Measurements from ENCODE around the gene EEIG2. TPM values are rescaled to one million over a fixed set of nuclear protein-coding genes. Genes with fewer than 3 reads are reported as not detected.
A peak's percentile ranks its signal among the peaks of the same experiment; 100 is the strongest.

Gene EEIG2
- total RNA-seq, 2 experiments from 2014 or later: 7.6 to 7.9 TPM

- Mint-ChIP-seq H3K9me3 (no peaks in the 10 kb centered on the region), H3K4me3 (no peak overlapping the region)
- intact Hi-C loops (cut with micrococcal nuclease): loop anchor here (1.0 to 2.0 kb wide), 4 partner anchors 21 to 101 kb away; partner anchors contain the start of gene PRPF38B
These were observed 31.6 kb downstream of the EEIG2 start for GRCh38 chr1:108591466-108591865.

DNA sequence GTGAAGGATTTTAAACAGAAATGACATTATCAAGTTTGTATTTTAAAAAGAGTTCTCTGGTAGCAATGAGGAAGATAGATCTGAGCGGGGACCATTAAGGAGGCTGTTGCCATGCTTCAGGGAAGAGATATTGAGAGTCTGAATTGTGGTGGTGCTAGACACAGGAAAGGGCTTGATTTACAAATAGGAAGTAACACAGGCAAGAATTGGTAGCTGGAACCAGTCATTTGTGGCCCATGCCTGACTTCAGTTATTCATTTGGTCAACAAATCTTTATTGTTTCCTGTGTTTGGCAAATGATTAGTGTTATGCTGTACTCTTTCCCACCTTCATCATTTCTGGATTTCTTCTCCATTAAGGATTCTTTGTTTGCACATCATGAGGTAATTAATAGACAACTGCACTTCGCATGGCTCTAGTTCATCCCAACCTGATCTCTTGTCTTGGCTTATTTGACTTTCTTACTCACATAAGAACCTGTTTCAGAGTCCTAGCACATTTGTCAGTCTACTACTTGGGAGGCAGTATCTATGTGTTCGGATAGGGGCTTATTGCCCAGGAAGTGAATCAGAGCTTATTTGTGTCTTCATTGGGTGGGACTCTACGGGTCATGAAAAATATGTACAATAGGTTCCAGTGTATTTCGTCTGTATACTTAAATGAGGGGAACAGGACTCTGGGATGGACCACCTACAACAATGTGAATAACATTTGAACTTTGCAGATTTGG is 32.3 kb downstream of the EEIG2 start:
- Mint-ChIP-seq H3K4me3 (no peak overlapping the region), H3K27me3 (ENCODE audit: low read depth) (no peaks in the 10 kb centered on the region), H3K9me3 (no peaks in the 10 kb centered on the region), H3K36me3 (ENCODE audit: low read depth) (no peaks in the 10 kb centered on the region), H3K27ac (no peak overlapping the region), H3K4me1 (ENCODE audit: low read depth) (peaks cover 29% of the 10 kb centered on the region)
- peak; percentile 14 for DNase-seq
- CTCF ChIA-PET: interaction anchor here (0.5 to 1.5 kb wide), 2 partner anchors 48 to 508 kb away, joined by 3 to 4 read pairs; no protein-coding TSS in a partner anchor
- intact Hi-C loops (cut with micrococcal nuclease): no loop called here

More at GRCh38 chr1:108591466-108591865, 31.6 kb downstream of the EEIG2 start:
- peaks cover 31% of the 10 kb centered on the region for H3K4me1 Mint-ChIP-seq (ENCODE audit: low read depth)
- no peaks in the 10 kb centered on the region for H3K36me3 Mint-ChIP-seq (ENCODE audit: low read depth)
- CTCF ChIA-PET: interaction anchor here (0.5 to 0.7 kb wide), 2 partner anchors 162 to 509 kb away, joined by 3 to 4 read pairs; no protein-coding TSS in a partner anchor
- no peaks in the 10 kb centered on the region for H3K27me3 Mint-ChIP-seq (ENCODE audit: low read depth)
- DNase-seq: no peak
- no peak overlapping the region for H3K27ac Mint-ChIP-seq

DNA sequence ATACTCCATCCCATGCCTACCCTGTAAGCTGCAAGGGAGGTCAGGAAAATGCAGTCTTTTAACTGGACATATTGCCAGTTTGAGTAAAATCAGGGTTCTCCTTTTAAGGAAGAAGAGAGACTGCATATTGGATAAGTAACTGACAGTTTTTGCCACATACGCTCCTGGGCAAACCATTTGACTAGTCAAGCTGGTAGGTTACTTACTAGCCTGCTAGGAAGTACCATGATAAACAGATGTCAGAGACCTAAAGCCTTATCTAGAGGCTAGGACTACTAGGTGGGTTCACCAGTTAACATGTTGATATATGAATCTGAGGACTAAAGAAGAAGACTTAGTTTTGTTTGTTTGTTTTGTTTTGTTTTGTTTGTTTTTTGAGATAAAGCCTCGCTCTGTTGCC is 33.5 kb downstream of the EEIG2 start:
- Mint-ChIP-seq H3K4me1 (ENCODE audit: low read depth) (peaks cover 29% of the 10 kb centered on the region), H3K36me3 (ENCODE audit: low read depth) (no peaks in the 10 kb centered on the region), H3K4me3 (no peak overlapping the region), H3K27ac (no peak overlapping the region), H3K27me3 (ENCODE audit: low read depth) (no peaks in the 10 kb centered on the region), H3K9me3 (no peaks in the 10 kb centered on the region)
- CTCF ChIA-PET: interaction anchor here (1.5 kb wide), 1 partner anchor 47 kb away, joined by 3 read pairs; no protein-coding TSS in a partner anchor
- intact Hi-C loops (cut with micrococcal nuclease): no loop called here
- DNase-seq: no peak

GRCh38 chr1:108595507-108595906 is 35.6 kb downstream of the EEIG2 start:
- intact Hi-C loops (cut with micrococcal nuclease): no loop called here
- Mint-ChIP-seq H3K4me3 (no peak overlapping the region), H3K27me3 (ENCODE audit: low read depth) (no peaks in the 10 kb centered on the region), H3K36me3 (ENCODE audit: low read depth) (no peaks in the 10 kb centered on the region), H3K4me1 (ENCODE audit: low read depth) (peaks cover 15% of the 10 kb centered on the region), H3K27ac (no peak overlapping the region), H3K9me3 (no peaks in the 10 kb centered on the region)
- CTCF ChIA-PET: no interaction called here
- no peak for DNase-seq

GRCh38 chr1:108597041-108597440 is 37.1 kb downstream of the EEIG2 start:
- no peak overlapping the region for H3K4me3 Mint-ChIP-seq
- CTCF ChIA-PET: interaction anchor here (1.1 kb wide), 1 partner anchor 35 kb away, joined by 3 read pairs; no protein-coding TSS in a partner anchor
- DNase-seq: no peak
- H3K27me3 Mint-ChIP-seq (ENCODE audit: low read depth): no peaks in the 10 kb centered on the region
- peaks cover 8% of the 10 kb centered on the region for H3K4me1 Mint-ChIP-seq (ENCODE audit: low read depth)
- H3K36me3 Mint-ChIP-seq (ENCODE audit: low read depth): no peaks in the 10 kb centered on the region
- intact Hi-C loops (cut with micrococcal nuclease): no loop called here
- no peaks in the 10 kb centered on the region for H3K9me3 Mint-ChIP-seq
- H3K27ac Mint-ChIP-seq: no peak overlapping the region

DNA sequence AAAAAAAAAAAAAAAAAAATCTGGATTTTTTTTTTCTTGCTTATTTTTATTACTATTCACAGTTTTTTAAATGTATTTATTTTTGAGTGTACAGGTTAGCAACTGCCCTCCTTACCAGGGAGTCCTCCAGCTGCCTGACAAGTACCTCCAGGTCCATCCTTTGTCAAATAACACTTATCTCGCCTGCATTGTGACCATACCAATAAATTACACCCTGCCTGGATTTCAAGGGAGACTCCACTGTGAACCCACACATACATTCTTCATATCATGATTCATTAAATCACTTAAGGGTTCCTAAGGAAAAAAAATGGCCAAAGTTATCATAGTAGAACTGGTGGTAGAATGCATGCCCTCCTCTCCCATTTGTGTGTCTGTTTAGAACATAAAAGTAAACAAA is 38.4 kb downstream of the EEIG2 start:
- CTCF ChIA-PET: interaction anchor here (1.1 kb wide), 1 partner anchor 38 kb away, joined by 4 read pairs; the partner anchor contains the start of gene EEIG2
- H3K36me3 Mint-ChIP-seq (ENCODE audit: low read depth): no peaks in the 10 kb centered on the region
- intact Hi-C loops (cut with micrococcal nuclease): no loop called here
- DNase-seq: no peak
- H3K4me3 Mint-ChIP-seq: no peak overlapping the region
- no peak overlapping the region for H3K27ac Mint-ChIP-seq
- no peaks in the 10 kb centered on the region for H3K27me3 Mint-ChIP-seq (ENCODE audit: low read depth)
- H3K9me3 Mint-ChIP-seq: no peaks in the 10 kb centered on the region
- H3K4me1 Mint-ChIP-seq (ENCODE audit: low read depth): peaks cover 5% of the 10 kb centered on the region

DNA sequence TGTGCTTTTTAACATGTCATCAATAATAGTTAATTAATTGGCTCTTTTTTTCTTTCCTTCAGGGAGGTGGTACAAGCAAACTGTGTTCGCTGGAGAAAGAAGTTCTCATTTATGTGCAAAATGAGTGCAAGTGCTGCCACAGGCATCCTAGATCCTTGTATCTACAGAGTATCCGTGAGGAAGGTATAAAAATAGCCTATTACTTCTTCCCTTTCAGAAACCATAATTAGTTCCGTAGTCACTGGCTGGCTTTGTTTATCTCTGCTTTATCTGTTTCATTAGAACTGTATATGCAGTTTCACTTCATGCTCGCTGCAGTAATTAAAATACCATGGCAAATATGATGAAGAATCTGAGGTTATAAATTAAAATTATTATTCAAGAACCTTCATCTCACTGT is 40.6 kb downstream of the EEIG2 start:
- no peaks in the 10 kb centered on the region for H3K9me3 Mint-ChIP-seq
- no peak overlapping the region for H3K4me3 Mint-ChIP-seq
- no peak overlapping the region for H3K27ac Mint-ChIP-seq
- no peak for DNase-seq
- H3K4me1 Mint-ChIP-seq (ENCODE audit: low read depth): no peaks in the 10 kb centered on the region
- intact Hi-C loops (cut with micrococcal nuclease): no loop called here
- no peaks in the 10 kb centered on the region for H3K36me3 Mint-ChIP-seq (ENCODE audit: low read depth)
- no peaks in the 10 kb centered on the region for H3K27me3 Mint-ChIP-seq (ENCODE audit: low read depth)
- CTCF ChIA-PET: no interaction called here

GRCh38 chr1:108601708-108602410 is 42.0 kb downstream of the EEIG2 start:
- Mint-ChIP-seq H3K9me3 (no peaks in the 10 kb centered on the region), H3K27me3 (ENCODE audit: low read depth) (no peaks in the 10 kb centered on the region), H3K4me3 (no peak overlapping the region), H3K36me3 (ENCODE audit: low read depth) (no peaks in the 10 kb centered on the region), H3K27ac (no peak overlapping the region), H3K4me1 (ENCODE audit: low read depth) (no peaks in the 10 kb centered on the region)
- intact Hi-C loops (cut with micrococcal nuclease): no loop called here
- DNase-seq: no peak
- CTCF ChIA-PET: no interaction called here

- Mint-ChIP-seq H3K27me3 (ENCODE audit: low read depth) (no peaks in the 10 kb centered on the region), H3K36me3 (ENCODE audit: low read depth) (peaks cover 2% of the 10 kb centered on the region), H3K4me3 (no peak overlapping the region), H3K4me1 (ENCODE audit: low read depth) (no peaks in the 10 kb centered on the region), H3K9me3 (no peaks in the 10 kb centered on the region), H3K27ac (no peak overlapping the region)
- no peak for DNase-seq
- CTCF ChIA-PET: no interaction called here
- intact Hi-C loops (cut with micrococcal nuclease): no loop called here
These were observed 45.7 kb downstream of the EEIG2 start for GRCh38 chr1:108605633-108606032.

GRCh38 chr1:108606478-108606877 is 46.6 kb downstream of the EEIG2 start:
- no peak for DNase-seq
- peaks cover 2% of the 10 kb centered on the region for H3K36me3 Mint-ChIP-seq (ENCODE audit: low read depth)
- H3K4me3 Mint-ChIP-seq: no peak overlapping the region
- no peaks in the 10 kb centered on the region for H3K4me1 Mint-ChIP-seq (ENCODE audit: low read depth)
- no peaks in the 10 kb centered on the region for H3K9me3 Mint-ChIP-seq
- no peak overlapping the region for H3K27ac Mint-ChIP-seq
- intact Hi-C loops (cut with micrococcal nuclease): no loop called here
- CTCF ChIA-PET: no interaction called here
- H3K27me3 Mint-ChIP-seq (ENCODE audit: low read depth): no peaks in the 10 kb centered on the region

DNA sequence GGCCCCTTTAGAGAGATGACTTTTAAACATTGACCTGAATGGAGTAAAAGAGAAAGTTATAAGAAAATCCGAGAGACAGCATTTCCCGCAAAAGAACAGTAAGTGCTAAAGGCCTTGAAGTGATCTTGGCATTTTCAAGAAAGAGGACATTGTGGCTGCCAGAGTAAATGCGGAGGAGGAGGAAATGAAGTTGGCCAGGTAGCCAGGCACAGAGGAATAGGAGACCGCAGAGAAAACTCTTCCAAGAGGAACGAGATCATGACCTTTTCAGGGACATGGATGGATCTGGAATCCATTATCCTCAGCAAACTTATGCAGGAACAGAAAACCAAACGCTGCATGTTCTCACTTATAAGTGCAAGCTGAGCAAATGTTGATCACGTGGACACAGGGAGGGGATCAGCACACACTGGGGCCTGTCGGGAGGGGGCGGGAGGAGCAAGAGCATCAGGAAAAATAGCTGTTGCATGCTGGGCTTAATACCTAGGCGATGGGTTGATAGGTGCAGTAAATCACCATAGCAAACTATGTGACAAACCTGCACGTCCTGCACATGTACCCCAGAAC is 49.7 kb downstream of the EEIG2 start:
- DNase-seq: no peak
- no peaks in the 10 kb centered on the region for H3K4me1 Mint-ChIP-seq (ENCODE audit: low read depth)
- H3K27ac Mint-ChIP-seq: no peak overlapping the region
- intact Hi-C loops (cut with micrococcal nuclease): no loop called here
- no peaks in the 10 kb centered on the region for H3K27me3 Mint-ChIP-seq (ENCODE audit: low read depth)
- peaks cover 2% of the 10 kb centered on the region for H3K36me3 Mint-ChIP-seq (ENCODE audit: low read depth)
- H3K4me3 Mint-ChIP-seq: no peak overlapping the region
- no peaks in the 10 kb centered on the region for H3K9me3 Mint-ChIP-seq
- CTCF ChIA-PET: no interaction called here
